ENCODE data around the gene PRKCE.

PRKCE gene

GRCh38 chr2:45617496-45617895 is 34.0 kb upstream of the PRKCE start:
- H3K4me3 ChIP-seq (ENCODE audit: control insufficient read depth, low read depth, low read length) = no peak overlapping the region
- no peak for TF ChIP-seq CTCF (IDR thresholded peaks at IDR 0.05; ENCODE audit: control insufficient read depth, insufficient read depth, low read depth, low read length, missing control alignments)
- DNase-seq (ENCODE audit: low read depth) = no peak

- TF ChIP-seq CTCF (IDR thresholded peaks at IDR 0.05; ENCODE audit: control insufficient read depth, insufficient read depth, low read depth, low read length, missing control alignments) = no peak
- DNase-seq (ENCODE audit: low read depth) = no peak
Observed at GRCh38 chr2:45622336-45623075, 29.0 kb upstream of the PRKCE start.

GRCh38 chr2:45623098-45623497 is 28.4 kb upstream of the PRKCE start:
- no peak for TF ChIP-seq CTCF (IDR thresholded peaks at IDR 0.05; ENCODE audit: control insufficient read depth, insufficient read depth, low read depth, low read length, missing control alignments)
- no peak overlapping the region for H3K4me3 ChIP-seq (ENCODE audit: control insufficient read depth, low read depth, low read length)
- no peak for DNase-seq (ENCODE audit: low read depth)

More at GRCh38 chr2:45622336-45623075, 29.0 kb upstream of the PRKCE start:
- H3K4me3 ChIP-seq (ENCODE audit: control insufficient read depth, low read depth, low read length) = no peak overlapping the region

GRCh38 chr2:45625824-45626223 is 25.7 kb upstream of the PRKCE start:
- no peak for TF ChIP-seq CTCF (IDR thresholded peaks at IDR 0.05; ENCODE audit: control insufficient read depth, insufficient read depth, low read depth, low read length, missing control alignments)
- no peak overlapping the region for H3K4me3 ChIP-seq (ENCODE audit: control insufficient read depth, low read depth, low read length)
- DNase-seq (ENCODE audit: low read depth) = no peak

- DNase-seq (ENCODE audit: low read depth) = no peak
- no peak overlapping the region for H3K4me3 ChIP-seq (ENCODE audit: control insufficient read depth, low read depth, low read length)
- no peak for TF ChIP-seq CTCF (IDR thresholded peaks at IDR 0.05; ENCODE audit: control insufficient read depth, insufficient read depth, low read depth, low read length, missing control alignments)
Observed at GRCh38 chr2:45626387-45627221, 24.9 kb upstream of the PRKCE start.

GRCh38 chr2:45627911-45628310 is 23.6 kb upstream of the PRKCE start:
- DNase-seq (ENCODE audit: low read depth) = no peak
- no peak overlapping the region for H3K4me3 ChIP-seq (ENCODE audit: control insufficient read depth, low read depth, low read length)
- no peak for TF ChIP-seq CTCF (IDR thresholded peaks at IDR 0.05; ENCODE audit: control insufficient read depth, insufficient read depth, low read depth, low read length, missing control alignments)
